ENCODE results near the gene F2RL3.

DNA sequence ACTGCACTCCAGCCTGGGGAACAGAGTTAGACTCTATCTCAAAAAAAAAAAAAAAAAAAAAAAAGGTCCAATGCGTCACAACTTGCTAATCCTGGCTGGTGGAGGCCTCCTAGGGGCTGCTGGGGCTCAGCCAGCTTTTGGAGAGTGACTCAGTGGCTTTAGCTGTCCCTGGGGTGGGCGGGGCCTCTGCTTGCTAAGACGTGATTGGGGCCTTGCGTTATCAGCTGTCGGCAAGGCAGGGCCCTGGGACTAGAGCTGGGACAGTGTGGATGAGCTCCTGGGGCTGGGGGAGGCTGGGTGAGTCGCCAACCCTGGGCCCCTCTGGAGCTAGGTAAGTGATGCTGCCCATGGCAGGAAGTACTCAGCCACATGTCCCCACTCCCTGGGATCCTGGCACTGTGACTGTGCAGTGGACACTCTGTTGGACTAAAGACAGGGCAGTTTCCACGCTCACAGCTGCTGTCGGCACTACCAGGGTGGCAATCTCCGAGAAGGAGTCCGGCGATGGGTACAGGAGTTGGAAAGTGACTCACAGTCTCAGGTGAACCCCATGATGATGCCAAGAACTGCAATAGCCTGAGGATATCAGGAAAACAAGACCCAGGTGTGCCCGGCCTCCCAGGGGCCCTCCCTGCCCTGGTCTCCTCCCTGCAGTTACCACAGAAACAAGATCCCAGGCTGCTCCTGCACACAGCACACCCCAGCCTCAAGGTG lies 32.2 kb downstream of the F2RL3 start:
- TF ChIP-seq, protein P1, sequence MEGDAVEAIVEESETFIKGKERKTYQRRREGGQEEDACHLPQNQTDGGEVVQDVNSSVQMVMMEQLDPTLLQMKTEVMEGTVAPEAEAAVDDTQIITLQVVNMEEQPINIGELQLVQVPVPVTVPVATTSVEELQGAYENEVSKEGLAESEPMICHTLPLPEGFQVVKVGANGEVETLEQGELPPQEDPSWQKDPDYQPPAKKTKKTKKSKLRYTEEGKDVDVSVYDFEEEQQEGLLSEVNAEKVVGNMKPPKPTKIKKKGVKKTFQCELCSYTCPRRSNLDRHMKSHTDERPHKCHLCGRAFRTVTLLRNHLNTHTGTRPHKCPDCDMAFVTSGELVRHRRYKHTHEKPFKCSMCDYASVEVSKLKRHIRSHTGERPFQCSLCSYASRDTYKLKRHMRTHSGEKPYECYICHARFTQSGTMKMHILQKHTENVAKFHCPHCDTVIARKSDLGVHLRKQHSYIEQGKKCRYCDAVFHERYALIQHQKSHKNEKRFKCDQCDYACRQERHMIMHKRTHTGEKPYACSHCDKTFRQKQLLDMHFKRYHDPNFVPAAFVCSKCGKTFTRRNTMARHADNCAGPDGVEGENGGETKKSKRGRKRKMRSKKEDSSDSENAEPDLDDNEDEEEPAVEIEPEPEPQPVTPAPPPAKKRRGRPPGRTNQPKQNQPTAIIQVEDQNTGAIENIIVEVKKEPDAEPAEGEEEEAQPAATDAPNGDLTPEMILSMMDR (IDR thresholded peaks at IDR 0.05): no peak
- no peak for TF ChIP-seq POLR2A (IDR thresholded peaks at IDR 0.05)
